ENCODE results near the gene TEX11.

GRCh38 chrX:70656304-70656703, 252.2 kb downstream of the TEX11 start:
- no peak for TF ChIP-seq CTCF (conservative IDR thresholded peaks at IDR 0.05; ENCODE audit: low read depth in 2 of 2)
- TF ChIP-seq REST (IDR thresholded peaks at IDR 0.05; ENCODE audit: unreplicated experiment) = no peak
- no peak for TF ChIP-seq CREB1 (CRISPR knock-in tag; IDR thresholded peaks at IDR 0.05; ENCODE audit: low read depth)
- TF ChIP-seq STAT1 (IDR thresholded peaks at IDR 0.05; ENCODE audit: unreplicated experiment) = no peak
- TF ChIP-seq JUNB (IDR thresholded peaks at IDR 0.05; ENCODE audit: unreplicated experiment) = no peak
- TF ChIP-seq ETS1 (IDR thresholded peaks at IDR 0.05) = no peak
- TF ChIP-seq POLR2AphosphoS5 (IDR thresholded peaks at IDR 0.05; ENCODE audit: low read depth) = no peak
- TF ChIP-seq EZH2 (IDR thresholded peaks at IDR 0.05; ENCODE audit: low read depth, unreplicated experiment) = no peak
- no peak for TF ChIP-seq EZH2phosphoT487 (IDR thresholded peaks at IDR 0.05; ENCODE audit: unreplicated experiment)
- TF ChIP-seq ZNF114 (CRISPR knock-in tag; IDR thresholded peaks at IDR 0.05) = no peak
